HEK293 (cell line): ENCODE measurements around the gene GAGE10.

ENCODE experiments used
- CTCF ChIA-PET: fragments of 350-600 bp; formaldehyde crosslinking; extraction: SDS; loops from one replicate; lab custom pipeline; 2021; ENCODE audit warnings: antibody characterized with exemption; lab: Yijun Ruan, JAX
- POLR2A ChIA-PET: fragments of 300-600 bp; formaldehyde crosslinking; extraction: SDS; loops from one replicate; lab custom pipeline; 2020; ENCODE audit warnings: antibody characterized with exemption, inconsistent platforms; lab: Yijun Ruan, JAX
- H3K27ac ChIP-seq: fragments of 200-500 bp; sonication (Bioruptor generic); 2 replicates; pipeline ENCODE4 v1.5.1; 2014; ENCODE audit warnings: low read depth, low read length, control low read depth, inconsistent platforms; ENCODE audit errors: extremely low read depth
- H3K36me3 ChIP-seq, 2 experiments: fragments of 200-500 bp in 1 of 2; sonication (Bioruptor generic) in 1 of 2; 1 replicate in 1 of 2; 2 replicates in 1 of 2; pipeline ENCODE4 v1.5.1; 2014 to 2017; ENCODE audit warnings: inconsistent platforms in 2 of 2, low read length in 2 of 2; ENCODE audit not compliant: control insufficient read depth in 2 of 2, insufficient read depth in 1 of 2
- H3K4me1 ChIP-seq: fragments of 200-500 bp; sonication (Bioruptor generic); 2 replicates; pipeline ENCODE4 v1.5.1; 2014; ENCODE audit warnings: mild to moderate bottlenecking, low read length, inconsistent platforms; ENCODE audit not compliant: control insufficient read depth, insufficient read depth
- H3K4me3 ChIP-seq: 2 replicates; pipeline ENCODE4 v1.5.1; 2011; ENCODE audit warnings: low read depth, mild to moderate bottlenecking, control low read depth, low read length, moderate library complexity
- H3K9me3 ChIP-seq: fragments of 200-500 bp; sonication (Bioruptor generic); 2 replicates; pipeline ENCODE4 v1.5.1; 2014; ENCODE audit warnings: low read depth, low read length, inconsistent platforms; ENCODE audit not compliant: control insufficient read depth, insufficient read depth
- GFI1B ChIP-seq: fragments of 450-650 bp; formaldehyde crosslinking; IDR thresholded peaks from 2 replicates; pipeline ENCODE4 v1.5.1; 2016; ENCODE audit warnings: missing biosample characterization, missing genetic modification characterization
- INSM2 ChIP-seq: fragments of 450-650 bp; formaldehyde crosslinking; IDR thresholded peaks from 2 replicates; pipeline ENCODE4 v1.5.1; 2016; ENCODE audit warnings: missing biosample characterization, missing genetic modification characterization
- SETDB1 ChIP-seq: IDR thresholded peaks from one replicate; pipeline ENCODE4 v1.6.1; 2017; ENCODE audit warnings: mild to moderate bottlenecking, low read length, moderate library complexity, mixed read lengths; ENCODE audit not compliant: insufficient read length
- SP2 ChIP-seq: fragments of 450-650 bp; formaldehyde crosslinking; IDR thresholded peaks from 2 replicates; pipeline ENCODE4 v1.5.1; 2016; ENCODE audit warnings: missing biosample characterization, missing genetic modification characterization
- ZBTB44 ChIP-seq: fragments of 450-650 bp; IDR thresholded peaks from 2 replicates; pipeline ENCODE4 v1.5.1; 2018; ENCODE audit warnings: missing biosample characterization, mild to moderate bottlenecking, missing genetic modification characterization
- ZBTB48 ChIP-seq: fragments of 450-650 bp; formaldehyde crosslinking; IDR thresholded peaks from 2 replicates; pipeline ENCODE4 v1.5.1; 2016; ENCODE audit warnings: missing biosample characterization, missing genetic modification characterization
- ZNF112 ChIP-seq: fragments of 450-650 bp; formaldehyde crosslinking; IDR thresholded peaks from 2 replicates; pipeline ENCODE4 v1.5.0; 2017; ENCODE audit warnings: missing biosample characterization, missing genetic modification characterization
- ZNF155 ChIP-seq: fragments of 450-650 bp; formaldehyde crosslinking; IDR thresholded peaks from 2 replicates; pipeline ENCODE4 v1.5.1; 2016; ENCODE audit warnings: missing biosample characterization, missing genetic modification characterization
- ZNF416 ChIP-seq: fragments of 450-650 bp; formaldehyde crosslinking; IDR thresholded peaks from 2 replicates; pipeline ENCODE4 v1.5.1; 2016; ENCODE audit warnings: missing biosample characterization, missing genetic modification characterization
- ZNF645 ChIP-seq: fragments of 450-650 bp; formaldehyde crosslinking; IDR thresholded peaks from 2 replicates; pipeline ENCODE4; 2016; ENCODE audit warnings: missing biosample characterization, missing genetic modification characterization
- ZNF830 ChIP-seq: fragments of 450-650 bp; IDR thresholded peaks from 2 replicates; pipeline ENCODE4 v1.5.0; 2018; ENCODE audit warnings: missing biosample characterization, missing genetic modification characterization, low read depth, mild to moderate bottlenecking, moderate library complexity
- ZNF837 ChIP-seq: fragments of 450-650 bp; formaldehyde crosslinking; IDR thresholded peaks from 2 replicates; pipeline ENCODE4 v1.5.1; 2016; ENCODE audit warnings: missing biosample characterization, missing genetic modification characterization
- ZSCAN16 ChIP-seq: fragments of 450-650 bp; formaldehyde crosslinking; IDR thresholded peaks from 2 replicates; pipeline ENCODE4 v1.5.1; 2016; ENCODE audit warnings: missing biosample characterization, missing genetic modification characterization
- TF ChIP-seq, protein P1 (sequence below): fragments of 450-650 bp; formaldehyde crosslinking; optimal IDR thresholded peaks from 2 replicates; pipeline ENCODE3; 2016; ENCODE audit warnings: missing biosample characterization, mild to moderate bottlenecking, missing genetic modification characterization
- TF ChIP-seq, protein P2 (sequence below): fragments of 450-650 bp; formaldehyde crosslinking; IDR thresholded peaks from 2 replicates; pipeline ENCODE4 v1.5.1; 2016; ENCODE audit warnings: missing biosample characterization, missing genetic modification characterization

Gene GAGE10

GRCh38 chrX:49257846-49258748, 45.3 kb upstream of the GAGE10 start (continued):
- TF ChIP-seq GFI1B (tag by site-specific recombination) (no peak), ZNF645 (tag by site-specific recombination) (no peak), ZNF112 (tag by site-specific recombination) (no peak)
- TF ChIP-seq, protein P1, sequence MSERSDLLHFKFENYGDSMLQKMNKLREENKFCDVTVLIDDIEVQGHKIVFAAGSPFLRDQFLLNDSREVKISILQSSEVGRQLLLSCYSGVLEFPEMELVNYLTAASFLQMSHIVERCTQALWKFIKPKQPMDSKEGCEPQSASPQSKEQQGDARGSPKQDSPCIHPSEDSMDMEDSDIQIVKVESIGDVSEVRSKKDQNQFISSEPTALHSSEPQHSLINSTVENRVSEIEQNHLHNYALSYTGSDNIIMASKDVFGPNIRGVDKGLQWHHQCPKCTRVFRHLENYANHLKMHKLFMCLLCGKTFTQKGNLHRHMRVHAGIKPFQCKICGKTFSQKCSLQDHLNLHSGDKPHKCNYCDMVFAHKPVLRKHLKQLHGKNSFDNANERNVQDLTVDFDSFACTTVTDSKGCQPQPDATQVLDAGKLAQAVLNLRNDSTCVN (tag by site-specific recombination), result no peak

DNA sequence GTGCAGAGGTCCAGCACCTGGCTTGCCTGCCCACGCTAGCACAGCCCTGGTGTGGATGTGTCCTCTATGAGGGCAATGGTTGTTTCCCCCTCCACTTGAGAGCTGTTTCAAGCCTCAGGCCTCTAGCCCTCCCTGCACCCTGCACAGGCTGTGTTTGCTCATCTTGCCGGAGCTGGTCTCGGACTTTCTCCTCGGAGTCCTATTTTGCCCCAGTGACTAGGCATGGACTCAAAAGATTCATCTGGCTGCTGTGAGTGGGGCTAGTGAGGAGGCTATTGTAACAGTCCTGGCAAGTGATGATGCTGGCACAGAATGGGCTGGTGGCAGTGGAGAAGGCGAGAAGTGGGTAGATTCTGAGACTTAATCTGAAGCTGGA, 44.7 kb upstream of the GAGE10 start:
- Histone ChIP-seq H3K9me3 (no peaks in the 10 kb centered on the region), H3K4me1 (no peaks in the 10 kb centered on the region), H3K36me3 (no peaks in the 10 kb centered on the region), H3K27ac (no peak overlapping the region), H3K4me3 (no peak overlapping the region)
- ChIA-PET CTCF (no interaction called here), POLR2A (interaction anchor here (3.0 kb wide), 1 partner anchor 10 kb away, joined by 11 read pairs; no protein-coding TSS in a partner anchor)
- TF ChIP-seq ZSCAN16 (tag by site-specific recombination) (no peak), ZNF830 (tag by site-specific recombination) (no peak), ZNF416 (no peak), ZBTB48 (tag by site-specific recombination) (no peak), SETDB1 (no peak), SP2 (tag by site-specific recombination) (no peak), ZNF837 (tag by site-specific recombination) (no peak), INSM2 (tag by site-specific recombination) (no peak), ZBTB44 (tag by site-specific recombination) (no peak), ZNF155 (tag by site-specific recombination) (no peak)
- TF ChIP-seq, protein P2, sequence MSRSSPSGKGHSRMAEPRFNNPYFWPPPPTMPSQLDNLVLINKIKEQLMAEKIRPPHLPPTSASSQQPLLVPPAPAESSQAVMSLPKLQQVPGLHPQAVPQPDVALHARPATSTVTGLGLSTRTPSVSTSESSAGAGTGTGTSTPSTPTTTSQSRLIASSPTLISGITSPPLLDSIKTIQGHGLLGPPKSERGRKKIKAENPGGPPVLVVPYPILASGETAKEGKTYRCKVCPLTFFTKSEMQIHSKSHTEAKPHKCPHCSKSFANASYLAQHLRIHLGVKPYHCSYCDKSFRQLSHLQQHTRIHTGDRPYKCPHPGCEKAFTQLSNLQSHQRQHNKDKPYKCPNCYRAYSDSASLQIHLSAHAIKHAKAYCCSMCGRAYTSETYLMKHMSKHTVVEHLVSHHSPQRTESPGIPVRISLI (tag by site-specific recombination), result no peak
